CD4-positive, alpha-beta T cell treated with Interleukin-2 at 100 ng/mL for 4 hours (primary cell): ENCODE data around the gene LY6G6F.
A peak's percentile ranks its signal among the peaks of the same experiment; 100 is the strongest.

ENCODE experiments used
- DNase-seq: peaks from one replicate; pipeline ENCODE4 v3.0.0-alpha.2; 2020; ENCODE audit warnings: low spot score

LY6G6F gene

DNA sequence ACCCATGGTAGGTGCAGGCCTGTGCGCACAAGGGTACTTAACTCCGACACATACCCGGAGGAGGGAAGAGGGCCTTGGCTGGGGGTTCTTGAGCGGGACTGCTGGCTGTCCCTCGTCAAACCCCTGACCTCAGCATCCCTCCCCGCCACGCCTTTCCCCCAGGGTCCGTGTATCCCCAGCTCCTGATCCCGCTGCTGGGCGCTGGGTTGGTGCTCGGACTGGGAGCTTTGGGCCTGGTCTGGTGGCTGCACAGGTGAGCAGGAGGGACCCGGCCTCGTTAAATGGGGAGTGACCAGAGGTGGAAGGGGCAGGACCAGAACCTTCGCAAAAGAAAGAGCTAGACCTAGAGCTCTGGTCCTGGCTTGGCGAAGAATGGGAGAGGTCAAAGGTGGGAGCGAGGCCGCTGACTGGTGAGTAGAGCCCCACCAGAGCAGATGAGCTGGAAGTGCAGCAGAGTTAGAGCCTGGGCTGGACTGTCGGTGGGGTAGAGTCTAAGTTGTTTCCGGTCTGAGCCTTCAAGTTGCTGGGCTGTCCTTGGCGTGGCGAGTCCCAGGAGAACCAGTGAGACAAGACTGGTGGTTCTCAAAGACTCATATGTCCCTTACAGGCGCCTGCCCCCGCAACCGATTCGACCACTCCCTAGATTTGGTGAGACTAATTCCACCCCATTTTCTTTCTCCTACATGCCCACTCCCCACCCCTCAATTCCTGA, 17.5 kb downstream of the LY6G6F start:
- DNase-seq, result no peak

DNA sequence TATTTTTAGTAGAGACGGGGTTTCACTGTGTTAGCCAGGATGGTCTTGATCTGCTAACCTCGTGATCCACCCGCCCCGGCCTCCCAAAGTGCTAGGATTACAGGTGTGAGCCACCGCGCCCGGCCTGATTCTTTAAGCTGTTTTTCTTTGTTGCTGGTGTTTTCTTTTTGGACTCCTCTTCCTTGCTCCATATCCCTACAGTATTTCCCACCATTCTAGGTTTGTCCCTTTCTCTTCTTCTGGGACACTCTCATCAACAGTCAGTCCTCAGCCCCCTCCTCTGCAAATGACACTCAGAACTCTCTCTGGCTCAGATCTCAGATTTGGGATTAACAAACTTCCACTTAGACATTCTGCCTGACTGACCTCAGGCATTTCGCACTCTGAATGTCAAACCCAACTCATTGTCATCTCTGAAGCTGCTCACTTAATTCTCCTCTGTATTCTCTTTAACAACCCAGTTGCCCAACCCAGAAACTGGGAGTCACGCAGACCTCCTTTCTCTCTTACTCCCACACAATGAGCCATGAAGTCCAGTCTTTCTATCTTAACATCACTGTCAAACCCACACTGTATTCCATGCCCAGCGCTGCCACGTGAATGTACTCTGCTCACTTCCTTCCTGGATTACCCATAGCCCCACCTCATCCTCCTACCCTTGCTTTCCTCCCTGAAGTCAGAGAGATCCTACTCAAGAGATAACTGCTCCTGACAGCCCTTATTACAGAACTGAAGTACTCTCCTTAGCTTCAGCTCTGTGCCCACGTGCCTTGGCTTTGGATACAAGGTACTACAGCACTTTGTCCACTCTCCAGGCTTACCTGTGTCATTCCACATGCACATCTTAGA, 19.1 kb downstream of the LY6G6F start:
- DNase-seq, result no peak

DNA sequence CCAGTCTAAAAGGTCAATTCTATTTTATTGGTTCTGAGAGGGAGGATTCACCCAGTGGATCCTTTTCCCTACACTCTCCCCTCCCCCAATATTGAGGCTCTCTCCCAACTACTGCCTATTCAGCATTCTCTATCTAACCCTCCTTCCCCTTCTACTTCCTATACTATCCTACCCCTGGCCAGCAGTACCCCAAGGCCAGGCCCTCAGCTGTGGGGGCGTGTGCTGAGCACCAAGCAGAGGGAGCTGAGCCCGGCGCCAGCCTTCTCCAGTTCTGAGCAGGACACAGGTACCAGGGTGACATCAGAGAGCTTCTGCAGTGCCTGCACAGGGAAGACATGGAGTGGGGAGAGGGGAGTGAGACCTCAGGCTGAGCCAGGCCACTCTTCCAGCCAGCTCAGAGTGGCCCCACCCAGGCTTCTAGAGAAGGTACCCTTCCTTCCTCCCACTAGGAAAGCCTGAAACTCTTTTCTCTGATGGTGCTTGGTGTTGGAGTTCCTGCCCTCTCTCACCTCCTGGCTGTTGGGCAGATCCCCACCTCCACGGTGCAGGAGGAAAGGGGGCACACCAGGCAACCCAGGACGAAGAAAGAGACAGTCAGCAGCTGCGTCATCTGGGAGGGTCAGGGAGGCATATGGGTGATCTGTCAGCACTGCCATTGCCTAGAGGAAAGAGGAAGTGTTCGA, 20.5 kb downstream of the LY6G6F start:
- DNase-seq, result peak; percentile 31

DNA sequence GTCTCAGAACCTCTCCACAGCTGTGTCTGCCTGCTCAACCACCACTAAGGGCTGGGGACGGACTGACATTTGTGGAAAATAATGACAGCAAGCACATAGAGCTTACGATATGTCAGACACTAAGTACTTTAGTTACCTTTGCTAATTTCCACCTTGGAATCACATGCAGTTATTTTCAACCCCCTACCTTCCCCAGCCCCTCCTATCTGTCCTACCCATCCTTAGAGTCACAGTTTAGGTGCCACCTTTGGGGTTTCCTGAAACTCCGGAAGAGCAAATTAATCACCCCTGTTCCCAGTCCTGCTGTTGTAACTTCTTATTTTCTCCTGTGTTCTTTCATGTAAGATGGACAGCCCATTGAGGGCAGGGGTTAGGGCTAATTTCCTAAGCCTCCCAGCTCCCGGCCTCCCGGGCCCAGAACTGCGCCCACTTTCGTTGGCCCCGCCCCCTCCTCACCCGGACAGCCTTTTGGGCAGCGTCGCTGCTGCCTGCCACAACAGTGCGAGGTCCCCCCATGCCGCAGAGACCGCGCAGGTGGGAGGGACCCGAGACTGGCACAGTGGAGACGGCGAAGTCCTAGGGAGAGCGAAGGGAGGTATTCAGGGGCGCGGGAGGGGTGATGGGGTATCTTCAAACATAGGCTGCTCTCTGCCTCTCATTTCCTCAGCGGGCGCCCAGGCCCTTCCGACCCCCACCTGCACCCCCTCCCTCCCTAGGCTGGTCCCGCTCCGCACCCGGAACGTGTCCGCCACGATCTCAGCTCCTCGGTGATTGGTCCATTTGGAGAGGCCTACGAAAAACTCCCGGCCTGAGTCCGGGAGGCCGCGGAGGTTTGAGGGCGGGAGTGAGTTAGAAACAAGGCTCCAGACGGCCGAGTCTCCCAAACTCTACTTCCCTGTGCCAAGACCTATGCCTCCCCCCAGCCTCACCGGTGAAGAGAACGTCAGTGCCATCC, 21.3 kb downstream of the LY6G6F start:
- DNase-seq, result no peak

DNA sequence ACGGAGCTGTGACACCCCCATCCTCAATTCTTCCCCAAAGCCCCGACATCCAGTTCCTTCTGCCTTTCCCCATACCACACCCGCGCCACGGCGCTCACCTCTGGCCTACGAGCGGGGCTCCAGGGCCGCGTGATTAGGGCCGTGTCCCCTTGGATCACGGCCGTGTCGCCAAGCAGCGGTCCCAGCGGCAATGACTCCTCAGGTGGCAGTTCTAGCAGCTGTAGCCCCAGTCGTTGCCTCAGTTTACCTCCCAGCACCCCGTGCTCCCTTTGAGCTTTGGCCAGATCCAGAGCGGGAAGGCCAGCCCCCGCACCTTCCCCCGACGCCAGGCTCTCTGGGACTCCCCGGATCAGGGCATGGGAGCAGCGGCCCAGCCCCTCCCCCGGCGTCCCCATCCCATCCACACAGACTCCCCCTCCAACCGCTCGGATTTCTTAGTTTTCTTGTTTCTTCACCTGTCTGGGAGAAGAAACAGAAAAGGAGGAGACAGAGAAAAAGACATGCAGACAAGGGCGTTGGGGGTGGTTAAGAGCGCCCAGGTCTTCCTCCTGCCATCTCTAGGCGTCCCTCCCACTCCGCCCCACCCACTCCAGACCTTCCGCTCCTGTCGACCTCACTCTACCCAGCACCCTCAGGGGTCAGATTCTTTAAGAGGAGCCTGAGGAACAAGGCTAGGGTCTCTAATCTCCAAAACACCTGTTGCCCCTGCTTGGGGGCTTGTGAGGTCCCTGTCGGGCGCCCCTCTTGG, 22.3 kb downstream of the LY6G6F start, which contains the start of gene DDAH2:
DDAH2 (minus strand) TSS at position 533 of the 748 bp plus-strand sequence; CDS start at position 395, 138 bp downstream.
- no peak for DNase-seq

DNA sequence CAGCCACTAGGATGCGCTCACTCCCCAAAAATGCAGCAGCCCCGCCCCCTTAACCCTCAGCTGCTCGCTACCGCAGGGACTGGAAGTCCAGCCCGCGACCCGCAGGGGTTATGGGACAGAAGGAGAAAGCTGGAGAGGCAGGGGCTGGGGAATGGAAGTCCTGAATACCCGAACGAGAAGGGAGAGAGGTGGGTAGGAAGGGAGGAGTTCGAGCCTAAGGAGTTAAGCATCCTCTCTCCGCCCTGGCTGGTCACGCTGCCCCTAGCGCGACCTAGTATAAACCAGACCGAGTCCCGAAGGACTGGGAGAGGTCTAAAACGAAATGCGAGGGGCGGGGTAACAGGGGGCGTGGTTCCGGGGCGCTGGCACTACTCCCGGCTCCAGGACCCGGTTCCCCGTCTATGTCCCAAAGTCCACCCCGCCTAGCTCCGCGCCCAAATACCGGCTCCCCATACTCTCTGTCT, 22.9 kb downstream of the LY6G6F start:
- DNase-seq, result peak; percentile 83

DNA sequence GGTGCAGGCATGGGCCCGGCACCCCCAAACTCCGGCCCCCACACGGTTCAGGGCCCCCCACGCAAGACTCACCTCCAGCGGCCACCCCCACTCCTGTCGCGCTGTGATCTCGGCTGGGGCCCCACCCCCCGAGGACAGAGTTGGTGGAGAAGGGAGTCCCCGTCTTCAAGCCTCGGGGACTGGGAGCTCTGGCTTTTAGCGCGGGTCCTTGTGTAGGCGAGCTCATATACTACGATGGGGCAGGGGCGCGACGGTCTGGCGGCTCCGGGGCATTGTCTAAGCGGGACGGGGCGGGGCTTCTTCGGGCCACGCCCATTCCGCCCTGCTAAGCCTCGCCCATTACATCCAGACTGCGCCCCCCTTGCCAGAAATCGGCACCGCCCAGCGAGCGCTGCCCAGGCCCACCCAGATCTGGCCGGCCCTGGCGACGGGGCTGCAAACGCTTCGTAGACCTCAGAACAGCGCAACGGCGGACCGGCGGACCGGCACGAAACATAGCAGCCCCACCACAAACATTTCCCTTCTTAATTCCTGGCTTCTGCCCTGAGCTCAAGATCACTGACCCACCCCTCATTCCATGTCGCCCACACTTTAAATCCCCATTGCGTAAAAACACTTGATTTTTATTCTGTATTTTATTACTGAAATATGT, 23.4 kb downstream of the LY6G6F start:
- DNase-seq, result peak; percentile 64

DNA sequence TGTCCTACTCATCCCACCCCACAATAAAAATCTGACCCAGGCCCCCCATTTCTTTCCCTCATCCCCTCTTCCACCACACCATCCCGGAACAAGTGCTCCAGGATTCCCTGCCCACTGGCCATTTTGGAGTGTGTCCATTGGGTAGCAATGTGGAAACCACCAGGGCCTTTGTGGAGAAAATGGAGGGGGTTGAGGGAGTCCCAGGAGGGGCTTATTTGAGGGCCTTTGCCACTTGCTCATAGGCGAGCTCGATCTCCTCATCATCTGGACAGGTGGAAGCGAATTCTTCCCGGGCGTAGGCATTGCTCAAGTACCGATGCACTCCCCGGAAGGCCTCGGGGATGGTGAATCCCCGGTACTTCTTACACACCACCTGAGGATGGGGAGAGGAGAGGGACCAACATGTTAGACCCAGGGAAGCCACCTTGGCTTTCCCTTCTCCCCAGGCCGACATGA, 24.0 kb downstream of the LY6G6F start:
- no peak for DNase-seq

DNA sequence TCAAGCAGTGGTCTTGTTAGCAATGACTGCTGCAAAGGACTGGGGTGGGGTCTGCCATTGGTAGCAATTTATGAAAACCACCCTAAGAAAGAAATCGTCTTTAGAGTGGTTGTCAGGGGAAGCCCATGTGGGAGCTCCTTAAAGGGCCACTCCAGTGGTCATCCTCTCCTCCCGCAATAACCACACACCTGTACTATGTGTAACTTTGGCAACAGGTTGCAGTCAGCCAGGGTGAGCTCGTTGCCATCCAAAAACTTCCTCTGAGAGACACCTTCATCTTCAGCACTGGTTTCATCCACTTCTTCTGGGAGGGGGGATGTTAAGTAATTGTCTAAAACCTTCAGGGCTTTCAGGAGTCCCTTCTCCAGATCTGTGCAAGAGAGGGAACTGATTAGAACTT, 25.4 kb downstream of the LY6G6F start:
- no peak for DNase-seq

DNA sequence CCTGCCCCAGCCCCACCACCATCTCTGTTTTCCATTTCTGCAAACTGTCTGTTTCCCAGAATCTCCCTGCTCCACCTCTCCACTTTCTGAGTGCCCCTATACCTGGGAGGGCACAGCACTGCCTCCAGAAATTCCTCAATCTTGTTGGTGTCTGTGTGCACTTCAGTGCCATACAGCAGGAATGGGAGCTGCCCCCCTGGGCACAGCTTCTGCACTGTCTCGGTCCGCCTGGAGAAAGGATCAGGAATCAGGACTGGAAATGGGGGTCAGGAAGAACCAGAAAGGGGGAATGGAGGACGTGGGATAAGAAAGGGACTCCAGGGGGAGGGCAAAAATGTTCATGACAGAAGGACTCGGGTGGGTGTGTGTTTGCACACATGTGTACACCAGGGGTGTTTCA, 27.1 kb downstream of the LY6G6F start:
- no peak for DNase-seq

DNA sequence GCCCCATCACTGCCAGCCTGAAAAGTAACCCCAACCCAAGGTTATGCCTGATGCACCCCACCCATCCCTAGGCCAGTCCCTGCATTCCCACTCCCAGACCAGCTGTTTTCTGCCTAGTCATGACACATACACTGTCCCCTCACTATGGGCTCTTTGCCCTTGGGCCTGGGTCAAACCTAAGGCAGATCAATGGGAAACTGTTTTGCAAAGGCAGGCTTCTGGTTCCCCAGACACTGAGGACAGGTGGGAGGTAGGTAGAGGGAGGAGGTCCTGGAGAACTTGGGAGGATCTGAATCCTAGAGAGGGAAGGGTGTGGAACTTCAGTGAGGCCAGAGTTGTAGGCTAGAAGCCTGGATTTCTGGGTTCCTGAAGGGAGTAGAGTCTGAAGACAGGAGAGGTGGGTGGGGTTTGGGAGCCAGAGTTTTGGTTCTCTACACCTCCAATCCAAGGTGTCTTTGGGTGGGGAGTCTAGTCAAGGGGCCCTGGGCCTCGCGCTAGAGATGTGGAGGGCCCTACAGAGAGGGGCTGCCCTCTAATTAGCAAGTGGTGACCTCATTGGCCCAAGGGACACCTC, 27.7 kb downstream of the LY6G6F start:
- no peak for DNase-seq

DNA sequence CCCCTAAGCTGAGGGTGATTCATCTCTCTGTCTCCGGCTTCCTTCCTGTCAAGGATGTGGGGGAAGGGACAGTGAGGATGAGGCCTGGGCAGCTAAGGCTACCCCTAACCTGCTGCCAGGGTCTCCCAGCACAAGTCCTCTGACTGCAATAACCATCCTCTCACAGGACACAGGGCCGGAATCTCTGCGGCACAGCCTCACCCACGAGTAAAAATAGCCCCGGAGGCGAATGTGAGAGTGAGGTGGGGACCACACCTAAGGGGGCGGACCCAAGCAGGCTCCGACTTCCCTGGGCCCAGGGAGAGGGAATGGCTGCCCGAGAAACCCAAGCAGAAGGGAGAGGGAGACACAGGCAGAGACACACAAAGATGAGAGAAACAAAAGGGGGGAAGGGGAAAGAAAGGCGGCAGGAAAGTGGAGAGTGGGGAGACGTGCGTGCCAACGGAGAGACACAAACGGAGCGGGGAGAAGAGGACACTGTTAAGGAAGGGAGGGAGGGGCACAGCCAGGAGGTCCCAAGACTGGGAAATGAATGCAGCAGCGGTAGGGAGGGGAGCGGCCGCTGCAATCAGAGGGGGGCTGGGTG, 28.2 kb downstream of the LY6G6F start:
- peak; percentile 80 for DNase-seq

DNA sequence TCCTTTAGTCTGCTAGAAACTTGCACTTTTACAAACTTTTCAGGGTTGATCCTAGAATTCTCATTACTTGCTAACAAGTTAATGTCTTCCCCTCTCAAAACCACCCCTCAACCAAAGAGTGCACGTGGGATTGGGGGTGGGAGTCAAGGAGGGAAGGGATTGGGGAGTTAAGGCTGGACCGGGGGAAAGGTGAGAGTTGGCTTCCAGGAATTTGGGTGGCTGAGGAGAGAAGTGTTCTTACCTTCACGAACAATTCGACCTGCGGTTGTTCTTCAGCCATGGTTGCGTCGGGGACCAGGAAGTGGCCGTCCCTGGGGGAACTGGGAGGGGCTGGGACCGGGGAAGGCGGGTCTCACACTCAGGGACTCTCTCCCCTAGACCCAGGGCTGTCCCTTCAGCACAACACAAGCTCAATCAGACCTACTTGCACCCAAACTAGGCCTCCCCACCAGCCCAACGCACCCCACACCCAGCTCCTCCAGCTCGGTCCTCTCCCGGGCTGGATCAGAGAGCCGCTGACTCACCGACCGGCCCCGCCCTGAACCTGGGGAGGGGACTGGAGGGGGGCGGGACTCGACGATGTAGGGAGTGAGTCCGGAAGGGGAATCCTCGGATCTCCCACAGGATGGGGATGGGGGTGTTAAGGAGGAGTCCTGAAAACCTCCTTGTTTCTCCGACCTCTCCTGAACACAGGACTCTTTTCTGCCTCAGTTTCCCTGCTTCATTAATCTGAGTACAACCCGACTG, 29.5 kb downstream of the LY6G6F start, which contains the start of gene CLIC1:
CLIC1 (minus strand) TSS at position 510 of the 747 bp plus-strand sequence; CDS start at position 280, 230 bp downstream.
- peak; percentile 75 for DNase-seq

DNA sequence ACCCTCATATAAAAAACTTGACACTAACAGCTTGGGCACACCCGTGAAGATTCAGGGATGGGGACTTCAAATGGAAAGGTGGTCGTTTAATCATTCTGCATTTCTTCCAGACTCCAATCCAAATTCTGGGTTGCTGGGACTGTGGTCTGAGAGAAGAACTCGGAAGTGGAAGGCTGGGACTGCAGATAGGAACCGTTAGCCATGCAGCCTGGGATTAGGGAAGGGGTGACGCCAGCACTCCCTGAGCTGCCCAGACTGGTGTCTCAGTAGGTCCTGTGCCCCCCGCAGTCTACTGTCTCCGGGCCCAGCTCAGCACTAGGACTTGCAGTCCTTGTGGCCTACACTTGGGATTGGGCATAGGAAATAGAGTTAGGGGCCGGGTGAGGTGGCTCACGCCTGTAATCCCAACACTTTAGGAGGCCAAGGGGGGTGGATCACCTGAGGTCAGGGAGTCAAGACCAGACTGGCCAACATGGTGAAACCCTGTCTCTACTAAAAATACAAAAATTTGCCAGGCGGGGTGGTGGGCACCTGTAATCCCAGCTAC, 30.2 kb downstream of the LY6G6F start:
- no peak for DNase-seq

DNA sequence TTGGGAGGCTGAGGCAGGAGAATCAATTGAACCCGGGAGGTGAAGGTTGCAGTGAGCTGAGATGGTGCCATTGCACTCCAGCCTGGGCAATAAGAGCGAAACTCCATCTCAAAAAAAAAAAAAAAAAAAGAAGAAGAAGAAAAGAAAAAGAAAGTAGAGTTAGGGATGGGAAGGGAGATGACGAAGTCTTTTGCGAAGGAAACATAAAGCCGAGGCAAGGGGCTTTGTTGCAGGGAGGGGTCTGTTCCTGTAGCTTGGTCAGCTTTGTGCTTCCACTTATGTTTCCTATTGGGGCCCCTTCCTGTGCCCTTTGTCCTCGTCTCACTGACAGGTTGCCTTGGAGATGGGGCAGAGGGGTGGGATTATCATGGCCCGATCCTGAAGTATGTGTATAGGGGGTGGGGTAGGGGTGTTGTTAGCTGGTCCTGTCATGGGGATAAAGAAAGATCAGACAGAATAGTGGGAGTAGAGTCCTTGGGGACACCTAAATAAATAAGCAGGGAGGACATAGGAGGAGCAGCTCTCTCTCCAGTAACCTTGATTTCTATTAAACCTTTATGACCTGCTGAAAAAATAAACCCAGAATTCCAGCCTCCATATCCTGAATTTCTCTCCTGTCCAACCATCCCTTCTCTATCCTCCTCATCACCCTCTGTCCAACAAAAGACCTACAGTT, 30.8 kb downstream of the LY6G6F start:
- DNase-seq, result no peak

DNA sequence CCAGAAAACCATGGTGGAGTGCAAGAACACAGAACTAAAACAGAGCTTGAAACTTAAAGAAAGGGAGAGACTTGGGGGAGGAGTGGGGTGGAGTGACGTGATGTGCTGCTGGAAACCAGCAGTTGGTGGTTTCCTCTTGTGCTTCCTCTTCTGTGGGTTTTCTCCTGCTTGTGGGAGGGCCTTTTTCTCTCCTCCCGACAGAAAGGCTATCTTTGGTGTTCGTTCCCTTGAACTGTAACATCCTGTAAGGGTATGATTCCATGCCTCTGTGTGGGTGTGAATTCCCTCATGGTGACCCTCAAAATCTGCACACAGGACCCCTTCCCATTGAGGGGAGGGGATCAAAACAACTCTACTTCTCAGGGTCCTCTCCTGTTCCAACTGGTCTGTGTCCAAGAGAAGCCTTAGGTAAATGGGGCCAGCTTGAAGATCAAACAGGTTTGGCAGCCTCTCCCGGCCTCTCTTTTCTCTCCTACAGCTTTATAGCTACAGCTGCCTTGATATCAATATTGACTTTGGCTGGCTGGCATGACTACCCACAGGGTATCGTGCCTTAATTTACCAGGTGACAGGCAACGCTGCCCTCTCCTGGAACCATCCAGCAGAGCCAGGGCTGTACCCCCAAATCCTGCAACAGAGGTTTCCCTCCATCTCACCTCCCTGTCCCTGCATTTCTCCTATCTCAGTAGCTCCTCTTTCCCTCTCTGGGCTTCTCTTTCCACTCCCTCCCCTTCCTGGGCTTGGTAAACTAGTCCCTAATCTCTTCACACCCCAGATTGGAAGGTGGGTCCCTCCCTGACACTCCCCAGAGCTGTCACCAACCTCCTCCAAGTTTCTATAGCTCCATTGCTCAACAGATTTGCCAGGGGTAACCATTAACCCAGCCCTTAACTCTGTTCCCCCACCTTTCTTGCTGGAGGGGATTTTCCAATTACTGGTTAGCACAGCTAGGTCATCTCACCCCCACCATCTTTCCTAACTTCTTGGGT, 31.6 kb downstream of the LY6G6F start:
- DNase-seq, result peak; percentile 71
